Vagina (tissue), 2 donors: ENCODE data around the gene CHCHD6.

Experiments used
- CTCF ChIP-seq, 3 experiments: fragments of 450-650 bp in 2 of 3; fragments of 200-600 bp in 1 of 3; sonication (generic) in 1 of 3; IDR thresholded peaks; one replicate each; pipeline ENCODE4 v1.5.1; 2017 to 2019; ENCODE audit warnings: antibody characterized with exemption in 3 of 3, mild to moderate bottlenecking in 2 of 3, moderate library complexity in 2 of 3
- POLR2A ChIP-seq, 2 donors: fragments of 450-650 bp; IDR thresholded peaks; one replicate each; pipeline ENCODE4 v1.6.1; 2017; ENCODE audit warnings: antibody characterized with exemption in 2 of 2, mild to moderate bottlenecking in 2 of 2, moderate library complexity in 2 of 2

DNA sequence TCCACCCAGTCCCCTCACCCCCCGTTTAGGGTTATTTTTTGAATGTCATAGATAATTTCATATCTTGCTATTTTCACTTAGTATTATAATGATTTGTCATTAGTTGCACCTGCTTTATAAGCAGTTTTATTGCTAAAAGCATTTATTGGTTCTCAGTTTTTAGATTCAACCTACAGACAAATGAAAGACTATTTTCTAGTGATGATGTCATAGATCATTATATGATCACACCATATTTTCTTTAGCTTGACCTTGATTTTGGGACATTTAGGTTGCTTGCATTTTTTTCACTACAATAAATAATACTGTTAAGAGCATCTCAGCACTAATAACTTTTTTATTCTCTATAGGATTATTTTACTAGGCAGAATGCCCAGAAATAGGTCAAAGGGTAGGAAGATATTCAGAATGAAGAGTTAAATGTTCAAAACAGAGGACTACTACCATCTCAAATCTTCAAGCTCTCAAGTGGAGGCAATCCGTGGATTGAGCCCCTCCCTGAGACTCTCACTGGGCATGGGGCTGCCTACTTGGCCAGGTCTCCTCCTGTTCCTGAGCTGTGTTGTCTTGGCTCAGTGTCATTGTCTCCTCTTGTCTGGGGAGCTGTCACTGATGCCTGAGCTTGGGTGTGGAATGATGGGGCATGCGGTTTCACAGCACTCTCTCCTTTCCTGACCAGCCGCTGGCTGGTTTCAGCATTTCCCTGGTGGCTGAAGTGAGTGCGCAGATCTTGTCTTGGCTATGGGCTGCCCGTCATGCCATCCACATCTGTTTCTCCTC, 28.4 kb downstream of the CHCHD6 start:
- TF ChIP-seq CTCF (IDR thresholded peaks at IDR 0.05) (no peak), POLR2A (IDR thresholded peaks at IDR 0.05) (no peak)
